NCI-H1105 (cell line): Measurements from ENCODE around the gene GMPR.

Experiments
- DNase-seq: peaks from one replicate; lab custom pipeline; 2025; lab: John Stamatoyannopoulos, UW

The GMPR gene

GRCh38 chr6:16302721-16303552 is 64.5 kb downstream of the GMPR start:
- DNase-seq: no peak

- DNase-seq: no peak
Measured at GRCh38 chr6:16305246-16305725, 66.9 kb downstream of the GMPR start.

GRCh38 chr6:16305788-16306187 is 67.4 kb downstream of the GMPR start:
- no peak for DNase-seq

- no peak for DNase-seq
Measured at GRCh38 chr6:16306334-16306733, 67.9 kb downstream of the GMPR start.

GRCh38 chr6:16311763-16312162 is 73.4 kb downstream of the GMPR start:
- DNase-seq: no peak

GRCh38 chr6:16313732-16314131 is 75.3 kb downstream of the GMPR start:
- DNase-seq: no peak

- no peak for DNase-seq
Measured at GRCh38 chr6:16314296-16314695, 75.9 kb downstream of the GMPR start.

- no peak for DNase-seq
Measured at GRCh38 chr6:16316741-16317251, 78.4 kb downstream of the GMPR start.

- no peak for DNase-seq
Measured at GRCh38 chr6:16318538-16318937, 80.2 kb downstream of the GMPR start.

GRCh38 chr6:16318953-16319720 is 80.8 kb downstream of the GMPR start:
- DNase-seq: no peak

GRCh38 chr6:16319813-16320532 is 81.6 kb downstream of the GMPR start:
- DNase-seq: no peak

GRCh38 chr6:16320533-16321340 is 82.3 kb downstream of the GMPR start:
- DNase-seq: no peak

GRCh38 chr6:16321341-16321710 is 82.9 kb downstream of the GMPR start:
- no peak for DNase-seq

GRCh38 chr6:16321826-16322225 is 83.4 kb downstream of the GMPR start:
- no peak for DNase-seq

GRCh38 chr6:16322666-16323312 is 84.4 kb downstream of the GMPR start:
- no peak for DNase-seq

GRCh38 chr6:16324184-16324583 is 85.8 kb downstream of the GMPR start:
- no peak for DNase-seq

- no peak for DNase-seq
Measured at GRCh38 chr6:16324606-16325225, 86.3 kb downstream of the GMPR start.

- no peak for DNase-seq
Measured at GRCh38 chr6:16326531-16326930, 88.1 kb downstream of the GMPR start.

GRCh38 chr6:16326971-16327776 is 88.8 kb downstream of the GMPR start:
- no peak for DNase-seq
